Astrocyte of the cerebellum (primary cell): ENCODE results near the gene EVL.
"Not testable (repeated sequence)": the region's sequence is repeated elsewhere in the genome, so short reads cannot be mapped to it uniquely, and the experiment has no call there.

ENCODE experiments used
- DNase-seq: peaks from one replicate; pipeline ENCODE4 v3.0.0-alpha.2; 2011; ENCODE audit warnings: low read depth
- H3K4me3 ChIP-seq: 2 replicates; pipeline ENCODE4 v1.5.1; 2011; ENCODE audit warnings: mild to moderate bottlenecking, low read depth, low read length, moderate library complexity
- CTCF ChIP-seq: IDR thresholded peaks from 2 replicates; pipeline ENCODE4 v1.5.1; 2012; ENCODE audit warnings: low read length, low read depth, moderate library complexity, mild to moderate bottlenecking; ENCODE audit errors: missing control alignments
- in situ Hi-C: cut with HindIII; loops from 2 replicates; pipeline ENCODE4 v1.10.0; 2017; ENCODE audit warnings: low sequenced_read_pairs

EVL gene

GRCh38 chr14:100063314-100063941 lies 1.8 kb upstream of the EVL start:
- no peak for TF ChIP-seq CTCF
- in situ Hi-C loops, result no loop called here
- no peak overlapping the region for H3K4me3 ChIP-seq
- DNase-seq, result no peak

DNA sequence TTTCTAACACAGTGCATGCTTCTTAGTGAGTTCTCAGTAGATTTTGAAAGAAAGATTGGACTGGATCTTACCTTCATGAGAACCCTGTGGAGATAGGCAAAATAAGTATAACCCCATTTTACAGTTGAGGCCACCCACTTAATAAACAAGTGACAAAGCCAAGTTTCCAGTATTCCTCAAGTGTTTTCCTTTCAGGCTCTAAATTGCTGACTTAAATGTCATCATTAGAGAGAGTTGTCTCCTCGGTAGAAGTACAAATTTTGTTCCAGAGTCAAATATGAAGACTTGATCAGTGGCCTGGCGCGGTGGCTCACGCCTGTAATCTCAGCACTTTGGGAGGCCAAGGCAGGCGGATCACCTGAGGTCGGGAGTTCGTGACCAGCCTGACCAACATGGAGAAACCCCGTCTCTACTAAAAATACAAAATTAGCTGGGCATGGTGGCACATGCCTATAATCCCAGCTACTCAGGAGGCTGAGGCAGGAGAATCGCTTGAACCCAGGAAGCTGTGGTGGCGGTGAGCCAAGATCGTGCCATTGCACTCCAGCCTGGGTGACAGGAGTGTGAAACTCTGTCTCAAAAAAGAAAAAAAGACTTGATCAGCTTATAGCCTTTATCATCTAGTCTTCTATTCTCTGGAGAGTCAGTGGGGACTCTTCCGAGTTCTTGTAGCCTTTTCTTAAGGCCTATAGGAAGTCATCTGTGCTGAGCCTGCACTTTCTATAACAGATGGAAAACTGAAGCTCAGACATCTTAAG lies 708 bp upstream of the EVL start:
- DNase-seq, in situ Hi-C loops, H3K4me3 ChIP-seq: not testable (repeated sequence)

DNA sequence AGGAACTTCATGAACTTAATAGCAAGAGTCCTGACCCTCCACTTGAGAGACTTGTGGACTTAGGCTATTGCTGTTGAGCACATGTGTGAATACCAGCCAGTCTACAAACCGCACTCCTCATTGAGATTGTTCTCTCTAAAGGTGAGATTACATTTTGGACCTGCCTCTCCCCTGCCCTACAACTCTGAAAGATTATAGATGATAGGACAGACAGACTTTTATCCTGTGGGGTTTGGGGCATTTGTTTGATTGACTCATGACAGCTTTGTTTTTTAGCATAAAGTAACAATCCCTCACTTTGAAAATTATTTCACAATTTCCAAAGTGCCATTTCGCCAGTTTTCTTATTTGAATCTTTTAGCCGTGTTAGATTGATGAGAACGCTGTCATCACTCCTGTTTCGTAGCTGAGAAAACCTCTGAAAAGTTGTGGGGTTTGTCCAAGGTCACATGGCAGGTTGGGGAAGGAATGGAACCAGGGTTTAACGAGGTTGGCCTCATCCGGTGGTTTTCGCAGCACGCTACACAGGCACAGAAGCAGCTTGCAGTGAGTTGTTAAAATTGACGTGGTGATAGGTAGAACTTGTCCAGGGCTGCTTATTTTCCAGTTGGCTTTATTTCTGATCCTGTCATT lies 836 bp downstream of the EVL start:
- DNase-seq, result no peak
- no peak overlapping the region for H3K4me3 ChIP-seq
- TF ChIP-seq CTCF, result no peak
- in situ Hi-C loops, result no loop called here

GRCh38 chr14:100066962-100067361 lies 1.7 kb downstream of the EVL start:
- DNase-seq, result no peak
- H3K4me3 ChIP-seq, result no peak overlapping the region
- no peak for TF ChIP-seq CTCF

GRCh38 chr14:100067481-100067880 lies 2.3 kb downstream of the EVL start:
- H3K4me3 ChIP-seq, result no peak overlapping the region
- in situ Hi-C loops, result no loop called here
- no peak for DNase-seq
- no peak for TF ChIP-seq CTCF

More at GRCh38 chr14:100066962-100067361, 1.7 kb downstream of the EVL start:
- in situ Hi-C loops, result no loop called here

DNA sequence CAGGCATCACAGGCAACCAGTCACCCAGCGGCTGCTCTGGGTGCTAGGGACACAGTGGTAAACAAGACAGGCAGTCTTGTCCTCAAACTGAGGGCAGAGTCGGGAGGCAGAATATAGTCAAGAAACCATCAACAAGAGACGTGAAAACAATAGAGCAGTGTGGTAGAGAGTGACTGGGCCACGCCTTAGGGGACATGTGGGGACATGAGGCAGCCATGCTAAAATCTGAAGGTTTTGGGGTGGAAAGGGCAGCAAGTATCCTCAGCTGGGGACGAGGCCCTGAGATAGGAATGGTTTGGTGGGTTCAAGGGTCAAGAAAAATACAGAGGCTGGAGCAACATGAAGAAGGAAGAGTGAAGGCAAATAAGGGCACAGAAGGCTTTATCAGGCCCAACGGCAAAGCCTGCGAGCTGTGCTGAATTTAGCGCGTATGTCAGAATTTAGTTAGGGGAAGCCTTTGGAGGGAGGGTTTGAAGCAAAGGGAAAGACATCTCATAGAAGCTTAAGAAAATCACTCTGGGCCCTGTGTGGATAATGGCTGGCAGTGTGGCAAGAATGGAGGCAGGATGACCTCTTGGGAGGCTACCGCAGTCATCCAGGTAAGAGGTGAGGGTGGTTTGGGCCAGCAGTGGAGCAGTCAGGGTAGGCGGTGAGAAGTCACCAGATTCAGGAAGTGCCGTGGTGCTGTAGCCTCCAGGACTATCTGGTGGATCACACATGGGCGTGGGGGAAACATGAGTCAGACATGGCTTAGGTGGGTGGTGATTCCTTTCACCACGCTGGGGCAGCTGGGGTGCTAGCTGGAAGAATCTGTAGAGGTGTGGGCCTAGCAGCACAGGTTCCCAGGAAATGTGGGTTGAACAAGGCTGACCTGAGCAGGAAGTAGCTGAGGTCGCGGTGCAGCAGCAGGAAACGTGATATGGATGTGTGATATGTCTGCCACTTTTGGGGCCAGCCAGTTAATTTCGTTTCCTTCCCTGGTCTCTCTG lies 3.0 kb downstream of the EVL start:
- DNase-seq, result no peak
- no peak for TF ChIP-seq CTCF
- no peak overlapping the region for H3K4me3 ChIP-seq
- in situ Hi-C loops, result no loop called here
